Caco-2 (cell line): ENCODE data around the gene GZF1. TPM values are rescaled to one million over a fixed set of nuclear protein-coding genes. Genes with fewer than 3 reads are reported as not detected.

Experiments
- BruUV-seq: library from RNA; stranded (reverse); fragments of 400-500 nt; replicated peaks from 2 replicates; lab custom pipeline; 2021; lab: Mats Ljungman, UMichigan
- CTCF ChIA-PET: fragments of 300-600 bp; sonication (Branson Sonifier 250); formaldehyde crosslinking; loops from one replicate; lab custom pipeline; 2022; ENCODE audit warnings: antibody characterized with exemption; lab: Charles Lee
- POLR2A ChIA-PET: fragments of 300-600 bp; sonication (Branson Sonifier 250); formaldehyde crosslinking; loops from one replicate; lab custom pipeline; 2022; ENCODE audit warnings: antibody characterized with exemption; lab: Charles Lee
- DNase-seq, 2 experiments: peaks; one replicate each; pipeline versions ENCODE4 v3.0.0 to v3.0.0-alpha.2; 2020 to 2022
- H3K27me3 ChIP-seq: replicated peaks from 2 replicates; pipeline ENCODE4 v1.6.0; 2011; ENCODE audit warnings: low read length; ENCODE audit not compliant: control insufficient read depth, insufficient read depth
- H3K36me3 ChIP-seq: 2 replicates; pipeline ENCODE4 v1.5.1; 2011; ENCODE audit warnings: low read length; ENCODE audit not compliant: control insufficient read depth, insufficient read depth
- H3K4me1 ChIP-seq: fragments of 250-450 bp; sonication (Bioruptor Pico); 2 replicates; pipeline ENCODE4 v1.5.1; 2020; ENCODE audit warnings: mild to moderate bottlenecking
- H3K4me3 ChIP-seq: 2 replicates; pipeline ENCODE4 v1.5.1; 2011; ENCODE audit warnings: low read depth, mild to moderate bottlenecking, control low read depth, low read length
- H3K9me3 ChIP-seq: fragments of 250-450 bp; sonication (Bioruptor Pico); 2 replicates; pipeline ENCODE4 v1.5.1; 2020; ENCODE audit warnings: mild to moderate bottlenecking, moderate library complexity
- H3K27ac Mint-ChIP-seq: one replicate; pipeline ENCODE4 v1.8.0; 2022; ENCODE audit warnings: mixed read lengths; ENCODE audit not compliant: unreplicated experiment
- H3K27me3 Mint-ChIP-seq: one replicate; pipeline ENCODE4 v1.8.0; 2022; ENCODE audit warnings: mixed read lengths; ENCODE audit not compliant: insufficient read depth, unreplicated experiment
- H3K36me3 Mint-ChIP-seq: one replicate; pipeline ENCODE4 v1.8.0; 2022; ENCODE audit warnings: mild to moderate bottlenecking, mixed read lengths; ENCODE audit not compliant: insufficient read depth, unreplicated experiment
- H3K4me1 Mint-ChIP-seq: one replicate; pipeline ENCODE4 v1.8.0; 2022; ENCODE audit warnings: low read depth, mixed read lengths; ENCODE audit not compliant: unreplicated experiment
- H3K4me3 Mint-ChIP-seq: one replicate; pipeline ENCODE4 v1.8.0; 2022; ENCODE audit warnings: mild to moderate bottlenecking, moderate library complexity, mixed read lengths; ENCODE audit not compliant: unreplicated experiment
- H3K9me3 Mint-ChIP-seq: one replicate; pipeline ENCODE4 v1.8.0; 2022; ENCODE audit warnings: mixed read lengths; ENCODE audit not compliant: unreplicated experiment
- intact Hi-C: fragments of 100-400 bp; cut with micrococcal nuclease; formaldehyde crosslinking; loops from one replicate; pipeline ENCODE4 v1.10.0; 2022; ENCODE audit not compliant: unreplicated experiment
- total RNA-seq: library from RNA; stranded (reverse); gene quantifications from 2 replicates; pipeline ENCODE4 v1.2.3, GENCODE V29; 2022
- TF ChIP-seq, protein P1 (sequence below), 2 experiments: fragments of 200-600 bp in 1 of 2; IDR thresholded peaks; 1 replicate in 1 of 2; 2 replicates in 1 of 2; pipeline versions ENCODE4 v1.5.1 to v1.8.0; 2011 to 2022; ENCODE audit warnings: antibody characterized with exemption in 1 of 2, control low read depth in 1 of 2, inconsistent platforms in 1 of 2, low read depth in 1 of 2, low read length in 1 of 2, mild to moderate bottlenecking in 1 of 2, moderate library complexity in 1 of 2; ENCODE audit not compliant: insufficient read depth in 1 of 2, severe bottlenecking in 1 of 2, unreplicated experiment in 1 of 2

Gene GZF1
- total RNA-seq, 1 experiment from 2014 or later, result 18.4 TPM

DNA sequence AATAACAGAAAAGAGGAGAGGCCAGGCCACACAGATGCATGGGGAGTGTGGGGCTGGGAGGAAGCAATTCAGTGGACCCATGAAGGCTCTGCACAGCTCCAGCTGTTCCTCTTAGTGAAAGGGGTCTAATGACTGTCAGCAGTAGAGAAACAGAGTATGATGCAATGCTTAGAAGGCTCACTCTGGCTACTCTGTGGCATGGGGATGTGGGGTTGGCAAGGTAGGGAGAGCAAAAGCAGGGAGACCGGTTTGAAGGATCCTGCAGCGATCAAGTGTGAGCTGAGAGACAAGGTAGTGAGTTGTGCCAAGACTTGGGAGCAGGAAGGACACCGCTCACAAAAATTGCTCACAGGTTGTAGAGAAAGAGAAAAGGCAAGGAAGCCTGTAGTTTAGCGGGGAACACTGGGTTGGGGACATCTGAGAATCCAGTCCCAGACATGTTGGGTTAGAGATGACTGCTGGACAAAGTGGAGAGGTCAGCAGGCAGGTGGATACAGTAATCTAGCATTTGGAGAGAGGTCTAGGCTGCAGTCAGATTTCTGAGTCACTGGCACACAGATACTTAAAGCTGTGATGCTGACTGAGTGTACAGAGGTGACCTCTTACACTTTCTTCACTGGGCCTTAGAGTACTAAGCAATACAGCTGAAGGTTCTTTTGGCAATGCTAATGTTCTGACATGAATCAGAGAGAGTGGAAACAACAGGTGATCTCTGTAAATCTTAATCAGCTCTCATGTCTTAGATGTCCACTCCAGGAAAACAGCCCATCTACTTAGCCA is 32.2 kb downstream of the GZF1 start:
- H3K27me3 ChIP-seq, result no peaks in the 10 kb centered on the region
- intact Hi-C loops, result no loop called here
- BruUV-seq, result no TSS peak
- H3K4me1 ChIP-seq, result no peaks in the 10 kb centered on the region
- no peaks in the 10 kb centered on the region for H3K27me3 Mint-ChIP-seq
- no peak overlapping the region for H3K4me3 Mint-ChIP-seq
- no peak overlapping the region for H3K27ac Mint-ChIP-seq
- H3K36me3 ChIP-seq, result peaks cover 2% of the 10 kb centered on the region; the same call in 1 of the 2 replicates
- ChIA-PET POLR2A (no interaction called here), CTCF (no interaction called here)
- DNase-seq, result no peak
- no peaks in the 10 kb centered on the region for H3K9me3 ChIP-seq
- H3K4me1 Mint-ChIP-seq, result no peaks in the 10 kb centered on the region
- peaks cover 14% of the 10 kb centered on the region for H3K36me3 Mint-ChIP-seq
- TF ChIP-seq, protein P1, sequence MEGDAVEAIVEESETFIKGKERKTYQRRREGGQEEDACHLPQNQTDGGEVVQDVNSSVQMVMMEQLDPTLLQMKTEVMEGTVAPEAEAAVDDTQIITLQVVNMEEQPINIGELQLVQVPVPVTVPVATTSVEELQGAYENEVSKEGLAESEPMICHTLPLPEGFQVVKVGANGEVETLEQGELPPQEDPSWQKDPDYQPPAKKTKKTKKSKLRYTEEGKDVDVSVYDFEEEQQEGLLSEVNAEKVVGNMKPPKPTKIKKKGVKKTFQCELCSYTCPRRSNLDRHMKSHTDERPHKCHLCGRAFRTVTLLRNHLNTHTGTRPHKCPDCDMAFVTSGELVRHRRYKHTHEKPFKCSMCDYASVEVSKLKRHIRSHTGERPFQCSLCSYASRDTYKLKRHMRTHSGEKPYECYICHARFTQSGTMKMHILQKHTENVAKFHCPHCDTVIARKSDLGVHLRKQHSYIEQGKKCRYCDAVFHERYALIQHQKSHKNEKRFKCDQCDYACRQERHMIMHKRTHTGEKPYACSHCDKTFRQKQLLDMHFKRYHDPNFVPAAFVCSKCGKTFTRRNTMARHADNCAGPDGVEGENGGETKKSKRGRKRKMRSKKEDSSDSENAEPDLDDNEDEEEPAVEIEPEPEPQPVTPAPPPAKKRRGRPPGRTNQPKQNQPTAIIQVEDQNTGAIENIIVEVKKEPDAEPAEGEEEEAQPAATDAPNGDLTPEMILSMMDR (IDR thresholded peaks at IDR 0.05; ENCODE audit: insufficient read depth in 1 of 2, low read depth in 1 of 2, low read length in 1 of 2, severe bottlenecking in 1 of 2, unreplicated experiment in 1 of 2), result no peak
- no peaks in the 10 kb centered on the region for H3K9me3 Mint-ChIP-seq
- H3K4me3 ChIP-seq, result no peak overlapping the region

DNA sequence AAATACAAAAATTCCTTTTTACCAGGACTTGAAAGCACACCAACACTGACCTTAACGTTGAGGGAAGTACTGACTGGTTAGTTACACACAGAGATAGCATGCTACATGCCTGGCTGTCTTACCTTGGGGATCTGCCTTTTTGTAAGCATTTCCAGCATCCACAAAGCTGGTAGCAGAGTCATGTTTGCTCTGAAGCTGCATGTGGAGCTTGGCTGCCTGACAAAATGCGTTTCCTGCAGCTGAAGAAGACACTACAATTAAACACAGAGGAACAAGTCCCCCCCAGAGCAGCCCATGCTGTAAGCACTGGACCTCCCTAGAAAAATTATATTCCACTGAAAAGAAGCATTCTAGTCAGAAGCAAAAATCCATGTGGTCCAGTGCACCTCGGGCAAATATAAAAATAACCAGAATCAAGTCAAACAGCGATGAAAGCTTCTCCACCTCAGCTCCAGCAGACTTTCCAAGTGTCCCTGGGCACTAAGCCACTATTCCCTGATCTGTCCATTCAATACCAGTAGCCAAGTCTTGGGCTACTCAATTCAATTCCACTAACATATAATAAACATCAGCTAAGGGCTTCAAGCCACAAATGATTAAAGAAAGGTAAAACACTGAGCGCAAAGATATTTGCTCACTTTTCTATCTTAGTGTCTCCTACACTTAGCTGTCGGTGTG is 35.1 kb downstream of the GZF1 start:
- no peaks in the 10 kb centered on the region for H3K9me3 Mint-ChIP-seq
- H3K4me1 ChIP-seq, result no peaks in the 10 kb centered on the region
- H3K4me1 Mint-ChIP-seq, result no peaks in the 10 kb centered on the region
- TF ChIP-seq, protein P1 (IDR thresholded peaks at IDR 0.05; ENCODE audit: insufficient read depth in 1 of 2, low read depth in 1 of 2, low read length in 1 of 2, severe bottlenecking in 1 of 2, unreplicated experiment in 1 of 2), result no peak
- CTCF ChIA-PET, result no interaction called here
- no TSS peak for BruUV-seq
- no peak for DNase-seq
- H3K27me3 Mint-ChIP-seq, result no peaks in the 10 kb centered on the region
- H3K27ac Mint-ChIP-seq, result no peak overlapping the region
- H3K4me3 Mint-ChIP-seq, result no peak overlapping the region
- H3K9me3 ChIP-seq, result no peaks in the 10 kb centered on the region
- H3K36me3 ChIP-seq, result peaks cover 2% of the 10 kb centered on the region; the same call in 1 of the 2 replicates
- H3K36me3 Mint-ChIP-seq, result peaks cover 6% of the 10 kb centered on the region
- intact Hi-C loops, result no loop called here
- H3K27me3 ChIP-seq, result no peaks in the 10 kb centered on the region
- no peak overlapping the region for H3K4me3 ChIP-seq
- POLR2A ChIA-PET, result no interaction called here

DNA sequence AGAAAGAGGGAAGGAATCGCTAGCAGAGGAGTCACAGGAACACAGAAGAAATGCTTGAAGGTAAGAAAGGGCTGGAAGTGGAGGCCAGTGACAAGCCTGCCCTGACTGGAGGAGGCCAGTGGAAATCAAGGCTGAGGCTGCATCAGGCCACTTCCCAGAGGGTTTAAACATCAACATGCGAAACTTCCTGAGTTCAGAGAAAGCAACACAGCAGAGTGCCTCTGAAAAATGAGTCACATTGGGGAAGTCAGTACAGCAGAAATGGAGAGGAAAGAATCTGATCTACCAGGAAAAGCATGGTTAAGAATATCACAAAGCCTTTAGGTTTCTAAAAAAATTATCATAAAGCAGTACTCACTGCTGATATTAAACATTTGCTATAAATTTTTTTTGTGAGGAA is 36.0 kb downstream of the GZF1 start:
- Histone ChIP-seq H3K36me3 (peaks cover 2% of the 10 kb centered on the region; the same call in 1 of the 2 replicates), H3K4me3 (no peak overlapping the region), H3K4me1 (no peaks in the 10 kb centered on the region), H3K27me3 (no peaks in the 10 kb centered on the region), H3K9me3 (no peaks in the 10 kb centered on the region)
- intact Hi-C loops, result no loop called here
- Mint-ChIP-seq H3K4me1 (no peaks in the 10 kb centered on the region), H3K27me3 (no peaks in the 10 kb centered on the region), H3K9me3 (no peaks in the 10 kb centered on the region), H3K4me3 (no peak overlapping the region), H3K27ac (no peak overlapping the region), H3K36me3 (peaks cover 6% of the 10 kb centered on the region)
- BruUV-seq, result no TSS peak
- TF ChIP-seq, protein P1 (IDR thresholded peaks at IDR 0.05; ENCODE audit: insufficient read depth in 1 of 2, low read depth in 1 of 2, low read length in 1 of 2, severe bottlenecking in 1 of 2, unreplicated experiment in 1 of 2), result no peak
- DNase-seq, result no peak
- ChIA-PET CTCF (no interaction called here), POLR2A (no interaction called here)
